ENCODE results near the gene LAMTOR1.

The LAMTOR1 gene

GRCh38 chr11:72091292-72091691 is 11.8 kb downstream of the LAMTOR1 start:
- H3K27ac ChIP-seq (ENCODE audit: poor library complexity, severe bottlenecking): no peak overlapping the region
- no peak overlapping the region for H3K4me3 ChIP-seq (ENCODE audit: severe bottlenecking)
- H3K27me3 ChIP-seq (ENCODE audit: insufficient read depth, poor library complexity, severe bottlenecking): no peaks in the 10 kb centered on the region
- H3K36me3 ChIP-seq (ENCODE audit: low read depth): peaks cover 28% of the 10 kb centered on the region
- ATAC-seq (ENCODE audit: low read depth) (peak; percentile 79), DNase-seq (ENCODE audit: low spot score) (no peak)
- no peaks in the 10 kb centered on the region for H3K4me1 ChIP-seq (ENCODE audit: insufficient read depth, poor library complexity, severe bottlenecking)
- H3K9me3 ChIP-seq (ENCODE audit: severe bottlenecking): no peaks in the 10 kb centered on the region
- TF ChIP-seq CTCF (IDR thresholded peaks at IDR 0.05; ENCODE audit: poor library complexity, severe bottlenecking): peak; percentile 86

- Histone ChIP-seq H3K36me3 (ENCODE audit: low read depth) (peaks cover 16% of the 10 kb centered on the region), H3K9me3 (ENCODE audit: severe bottlenecking) (no peaks in the 10 kb centered on the region), H3K27me3 (ENCODE audit: insufficient read depth, poor library complexity, severe bottlenecking) (no peaks in the 10 kb centered on the region), H3K4me1 (ENCODE audit: insufficient read depth, poor library complexity, severe bottlenecking) (peaks cover 15% of the 10 kb centered on the region), H3K27ac (ENCODE audit: poor library complexity, severe bottlenecking) (no peak overlapping the region), H3K4me3 (ENCODE audit: severe bottlenecking) (no peak overlapping the region)
- no peak for TF ChIP-seq CTCF (IDR thresholded peaks at IDR 0.05; ENCODE audit: poor library complexity, severe bottlenecking)
- no peak for DNase-seq (ENCODE audit: low spot score)
- no peak for ATAC-seq (ENCODE audit: low read depth)
Measured at GRCh38 chr11:72088076-72088808, 14.9 kb downstream of the LAMTOR1 start.

GRCh38 chr11:72085621-72086351 is 17.3 kb downstream of the LAMTOR1 start:
- Histone ChIP-seq H3K27ac (ENCODE audit: poor library complexity, severe bottlenecking) (no peak overlapping the region), H3K9me3 (ENCODE audit: severe bottlenecking) (no peaks in the 10 kb centered on the region), H3K4me3 (ENCODE audit: severe bottlenecking) (no peak overlapping the region), H3K27me3 (ENCODE audit: insufficient read depth, poor library complexity, severe bottlenecking) (no peaks in the 10 kb centered on the region), H3K4me1 (ENCODE audit: insufficient read depth, poor library complexity, severe bottlenecking) (peaks cover 15% of the 10 kb centered on the region), H3K36me3 (ENCODE audit: low read depth) (peaks cover 16% of the 10 kb centered on the region)
- DNase-seq (ENCODE audit: low spot score) (no peak), ATAC-seq (ENCODE audit: low read depth) (no peak)
- no peak for TF ChIP-seq CTCF (IDR thresholded peaks at IDR 0.05; ENCODE audit: poor library complexity, severe bottlenecking)

- no peak for ATAC-seq (ENCODE audit: low read depth)
- peak overlapping the region; percentile 65 for H3K27ac ChIP-seq (ENCODE audit: poor library complexity, severe bottlenecking)
- TF ChIP-seq CTCF (IDR thresholded peaks at IDR 0.05; ENCODE audit: poor library complexity, severe bottlenecking): no peak
Measured at GRCh38 chr11:72084965-72085364, 18.1 kb downstream of the LAMTOR1 start.

More at GRCh38 chr11:72084965-72085364, 18.1 kb downstream of the LAMTOR1 start:
- DNase-seq (ENCODE audit: low spot score): no peak
- H3K9me3 ChIP-seq (ENCODE audit: severe bottlenecking): no peaks in the 10 kb centered on the region
- no peaks in the 10 kb centered on the region for H3K27me3 ChIP-seq (ENCODE audit: insufficient read depth, poor library complexity, severe bottlenecking)
- peaks cover 8% of the 10 kb centered on the region; the same call in 1 of the 2 replicates for H3K36me3 ChIP-seq (ENCODE audit: low read depth)
- H3K4me1 ChIP-seq (ENCODE audit: insufficient read depth, poor library complexity, severe bottlenecking): peaks cover 15% of the 10 kb centered on the region
- no peak overlapping the region for H3K4me3 ChIP-seq (ENCODE audit: severe bottlenecking)
